ENCODE measurements around the gene GLIS2.
"Not testable (repeated sequence)": the region's sequence is repeated elsewhere in the genome, so short reads cannot be mapped to it uniquely, and the experiment has no call there.

GLIS2 gene

DNA sequence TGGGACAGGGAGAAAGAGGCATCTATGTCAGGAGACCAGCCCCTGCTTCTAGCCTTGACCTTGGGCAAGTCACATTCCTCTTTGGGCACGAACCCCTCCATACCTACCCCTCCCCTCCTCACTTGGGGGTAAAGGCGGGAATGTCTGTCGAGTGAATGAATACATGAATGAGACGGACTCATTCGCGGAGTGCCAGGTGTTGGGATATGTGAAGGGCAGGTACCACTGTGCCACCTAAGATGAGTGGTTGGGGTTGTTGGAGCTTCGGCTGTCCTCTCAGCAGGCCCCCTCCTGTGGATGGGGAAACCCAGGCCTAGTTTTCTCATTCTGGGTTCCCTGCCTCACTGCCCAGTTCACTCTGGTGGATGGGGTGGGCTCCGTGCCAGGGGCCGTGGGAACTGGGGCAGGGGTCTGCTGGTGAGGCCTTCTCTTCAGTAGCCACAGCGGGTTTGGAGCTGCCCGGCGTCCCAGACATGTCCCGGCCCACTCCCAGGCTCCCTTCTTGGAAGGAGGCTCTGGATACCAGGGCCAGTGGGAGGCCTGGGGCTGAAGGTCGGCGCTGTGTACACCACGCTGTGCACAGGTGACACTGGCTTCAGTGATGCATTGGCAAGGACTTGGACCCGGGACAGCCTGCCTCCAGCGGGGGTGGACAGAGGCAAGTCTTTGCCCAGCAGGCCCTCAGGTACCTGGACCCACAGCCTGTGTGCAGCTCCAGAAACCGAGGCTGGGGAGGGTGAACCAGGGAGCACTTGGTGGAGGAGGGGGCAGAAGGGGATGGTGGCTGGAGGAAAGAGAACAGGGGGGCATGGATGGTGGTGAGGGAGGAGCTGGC is 5.6 kb downstream of the GLIS2 start:
- DNase-seq, result no peak

DNA sequence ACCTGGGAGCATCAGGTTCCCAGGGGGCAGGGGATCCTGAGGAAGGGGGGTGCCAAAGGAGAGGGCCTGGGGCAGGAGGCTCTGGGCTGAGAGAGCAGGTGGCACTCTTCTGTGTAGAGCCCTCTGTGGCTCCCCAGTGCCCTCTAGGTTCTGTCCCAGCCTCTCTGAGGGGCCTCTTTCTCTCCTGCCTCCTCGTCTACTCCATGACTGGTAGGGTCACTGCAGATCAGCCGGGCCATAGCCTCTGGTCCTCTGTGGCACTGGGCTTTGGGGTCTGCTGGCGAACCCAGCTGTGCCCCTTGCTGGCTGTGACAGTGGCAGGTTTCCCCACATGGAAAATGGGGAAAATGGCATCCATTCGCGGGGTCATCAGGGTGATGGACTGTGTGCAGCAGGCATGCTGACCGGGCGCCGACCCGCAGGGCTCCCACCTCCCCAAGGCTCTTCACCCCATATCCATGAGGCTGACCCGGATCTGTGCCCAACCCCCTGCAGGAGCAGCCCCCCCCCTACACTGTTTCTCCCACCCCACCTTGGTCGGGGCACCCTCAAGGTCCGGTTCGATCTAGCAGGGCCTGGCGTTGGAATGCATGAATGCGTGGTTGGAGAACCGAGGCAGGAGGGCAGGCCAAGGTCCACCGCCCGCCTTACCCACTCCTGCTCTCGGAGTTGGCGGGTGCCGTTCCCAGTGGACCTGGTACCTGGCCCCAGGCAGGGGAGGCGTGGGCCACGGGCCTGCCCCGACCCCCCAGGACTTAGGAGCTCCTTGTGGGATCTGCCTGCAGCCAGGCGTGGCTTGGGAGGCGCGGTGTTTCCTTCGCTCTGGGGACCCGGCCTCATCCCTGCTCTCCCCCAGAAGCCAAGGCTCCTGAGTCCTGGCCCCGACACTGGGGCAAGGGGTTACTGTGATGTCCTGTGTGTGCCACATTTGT is 6.5 kb downstream of the GLIS2 start:
- DNase-seq, result no peak

DNA sequence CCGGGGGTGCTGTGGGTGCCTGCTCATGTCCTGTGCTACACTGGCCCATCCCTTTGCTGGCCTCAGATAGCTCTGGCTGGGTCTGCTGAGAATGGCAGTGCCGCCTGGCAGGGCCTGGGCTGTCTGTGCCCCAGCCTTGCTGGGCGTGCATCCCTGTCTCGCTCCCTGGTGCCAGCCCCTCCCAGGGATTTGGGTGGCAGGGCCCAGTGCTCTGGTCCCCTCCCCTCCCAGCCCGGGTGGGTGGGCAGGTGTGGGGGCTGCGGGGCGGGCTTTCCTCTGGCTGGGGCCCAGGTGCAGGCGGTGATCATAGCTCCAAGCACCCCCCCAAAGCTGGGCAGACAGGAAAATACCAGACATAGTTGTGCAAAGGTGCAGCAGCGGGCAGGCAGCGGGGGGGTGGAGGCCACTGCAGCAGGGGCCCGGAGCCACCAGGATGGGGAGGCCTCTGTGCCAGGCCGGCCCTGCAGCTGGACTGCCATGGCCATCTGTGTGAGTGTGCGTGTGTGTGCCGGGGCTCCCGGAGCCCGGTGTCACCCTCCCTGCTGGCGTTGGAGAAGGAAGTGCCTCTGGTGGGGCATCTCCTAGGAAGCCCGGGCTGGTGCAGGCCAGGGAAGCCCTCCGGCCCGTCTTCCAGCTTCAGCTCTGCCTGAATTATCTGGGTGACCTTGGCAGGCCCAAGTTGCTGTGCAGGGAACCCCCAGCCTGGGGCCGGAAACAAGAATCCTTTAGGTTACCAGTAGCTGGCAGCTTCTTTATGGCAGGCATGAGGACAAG is 7.4 kb downstream of the GLIS2 start:
- no peak for DNase-seq

DNA sequence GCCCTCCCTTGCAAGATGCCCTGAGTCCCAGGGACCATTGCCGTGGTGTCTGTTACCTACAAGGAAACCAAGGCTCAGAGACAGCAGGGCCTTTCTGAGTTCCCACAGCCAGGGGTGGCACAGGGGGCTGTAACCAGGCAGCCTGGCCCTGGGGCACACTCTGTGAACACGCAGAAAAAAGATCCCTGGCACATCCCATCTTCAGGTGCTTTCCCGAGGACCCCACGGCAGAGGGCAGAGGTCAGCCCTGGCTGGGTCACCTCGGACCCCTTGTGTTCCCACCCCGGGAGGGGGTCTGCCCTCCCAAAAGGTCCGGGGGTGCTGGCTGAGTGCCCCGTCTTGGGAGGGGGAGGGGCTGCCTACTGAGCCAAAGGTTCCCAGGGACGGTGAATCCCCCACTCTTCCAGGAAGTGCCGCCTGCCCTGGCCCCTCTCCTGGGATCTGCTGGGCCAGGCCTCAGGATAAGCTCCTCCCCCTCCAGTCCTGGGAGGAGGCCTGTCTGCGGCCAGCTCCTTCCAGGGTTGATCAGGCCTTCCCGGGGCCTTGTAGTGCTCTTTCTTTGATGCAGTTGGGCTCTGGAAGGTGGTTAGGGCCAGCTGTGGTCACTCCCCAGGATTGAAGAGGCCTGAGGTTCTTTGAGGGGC is 8.1 kb downstream of the GLIS2 start:
- DNase-seq, result no peak

DNA sequence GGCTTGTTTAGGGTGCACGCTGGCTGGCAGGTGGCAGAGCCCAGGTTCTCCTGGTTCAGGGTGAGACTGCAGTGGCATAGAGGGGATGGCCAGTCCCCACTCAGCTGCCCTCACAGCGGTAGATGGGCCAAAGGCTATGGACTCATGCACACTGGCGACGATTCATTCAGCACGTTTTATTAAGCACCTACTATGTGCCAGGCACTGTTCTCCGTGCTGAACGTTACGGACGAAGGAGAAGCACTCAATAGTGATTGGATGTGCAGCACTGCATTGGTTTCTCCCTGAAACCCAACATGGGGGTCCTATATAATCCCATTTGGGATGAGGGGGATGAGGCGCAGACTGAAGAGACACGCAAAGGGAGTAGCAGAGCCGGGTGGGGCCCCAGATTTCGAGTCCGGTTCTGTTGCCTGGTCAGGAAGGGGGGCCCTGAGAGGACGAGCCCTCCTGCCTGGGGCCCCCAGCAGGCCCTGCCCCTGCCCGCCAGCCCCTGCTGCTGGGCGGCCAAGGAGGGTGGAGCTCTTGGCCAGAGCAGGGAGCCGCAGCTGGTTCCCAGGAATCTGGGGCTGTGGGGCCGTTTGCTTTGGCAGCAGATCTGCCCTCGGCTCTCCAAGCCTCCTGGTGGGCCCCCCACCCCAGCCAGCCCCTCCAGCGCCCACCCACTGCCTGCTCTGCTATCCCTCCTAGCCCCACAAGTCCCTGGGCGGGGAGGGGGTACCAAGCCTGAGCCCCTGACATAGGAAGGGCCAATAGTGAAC is 8.8 kb downstream of the GLIS2 start:
- DNase-seq, result no peak

DNA sequence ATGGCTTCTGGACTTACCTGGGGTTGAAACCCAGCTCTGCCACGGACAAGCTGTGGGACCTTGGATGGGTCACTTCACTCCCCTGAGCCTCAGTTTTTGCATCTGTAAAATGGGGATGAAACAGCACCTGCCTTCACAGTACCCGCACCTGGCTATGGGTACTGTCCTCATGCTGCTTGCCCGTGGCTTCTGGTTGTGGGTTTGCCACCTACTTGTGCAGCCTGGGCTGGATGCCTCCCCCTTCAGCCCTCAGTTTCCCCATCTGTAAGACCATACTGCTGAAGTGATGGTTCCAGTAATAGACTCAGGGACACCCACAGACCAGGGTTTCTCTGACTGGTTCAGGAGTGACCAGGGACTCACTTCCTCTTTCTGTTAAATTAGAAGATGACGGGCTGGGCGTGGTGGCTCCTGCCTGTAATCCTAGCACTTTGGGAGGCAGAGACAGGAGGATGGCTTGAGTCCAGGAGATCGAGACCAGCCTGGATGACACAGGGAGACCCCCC is 9.4 kb downstream of the GLIS2 start:
- DNase-seq, result no peak

DNA sequence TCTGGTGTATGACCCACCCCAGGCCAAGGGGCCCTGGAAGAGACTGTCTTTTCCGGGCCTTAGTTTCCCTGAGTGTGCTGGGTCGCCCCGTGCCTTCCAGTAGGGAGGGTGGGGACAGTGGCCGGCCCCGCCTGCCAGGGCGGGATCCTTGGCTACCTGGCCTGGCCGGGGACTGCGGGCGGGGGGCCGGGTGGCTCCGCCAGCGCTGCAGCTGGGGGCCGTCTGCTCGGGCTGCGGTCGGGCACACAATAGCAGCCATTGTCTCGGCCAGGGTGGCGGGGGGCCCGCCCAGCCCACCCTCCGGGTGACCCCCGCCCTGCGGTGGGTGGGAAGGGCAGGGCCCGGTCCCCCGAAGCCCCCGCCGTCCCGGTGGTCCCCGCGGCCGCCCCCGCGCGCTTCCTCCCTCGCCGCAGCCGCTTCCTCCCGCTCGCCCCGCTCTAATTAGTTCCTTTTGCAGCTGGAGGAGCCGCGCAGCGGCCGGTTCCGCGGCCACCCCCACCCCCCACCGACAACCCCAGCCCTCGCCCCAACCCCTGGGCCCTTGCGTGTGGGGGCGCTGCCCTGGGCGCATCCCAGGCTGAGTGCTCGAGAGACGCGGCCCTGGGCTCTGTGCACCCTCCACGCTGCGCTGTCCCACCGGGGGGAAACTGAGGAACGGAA is 11.6 kb downstream of the GLIS2 start:
- no peak for DNase-seq

DNA sequence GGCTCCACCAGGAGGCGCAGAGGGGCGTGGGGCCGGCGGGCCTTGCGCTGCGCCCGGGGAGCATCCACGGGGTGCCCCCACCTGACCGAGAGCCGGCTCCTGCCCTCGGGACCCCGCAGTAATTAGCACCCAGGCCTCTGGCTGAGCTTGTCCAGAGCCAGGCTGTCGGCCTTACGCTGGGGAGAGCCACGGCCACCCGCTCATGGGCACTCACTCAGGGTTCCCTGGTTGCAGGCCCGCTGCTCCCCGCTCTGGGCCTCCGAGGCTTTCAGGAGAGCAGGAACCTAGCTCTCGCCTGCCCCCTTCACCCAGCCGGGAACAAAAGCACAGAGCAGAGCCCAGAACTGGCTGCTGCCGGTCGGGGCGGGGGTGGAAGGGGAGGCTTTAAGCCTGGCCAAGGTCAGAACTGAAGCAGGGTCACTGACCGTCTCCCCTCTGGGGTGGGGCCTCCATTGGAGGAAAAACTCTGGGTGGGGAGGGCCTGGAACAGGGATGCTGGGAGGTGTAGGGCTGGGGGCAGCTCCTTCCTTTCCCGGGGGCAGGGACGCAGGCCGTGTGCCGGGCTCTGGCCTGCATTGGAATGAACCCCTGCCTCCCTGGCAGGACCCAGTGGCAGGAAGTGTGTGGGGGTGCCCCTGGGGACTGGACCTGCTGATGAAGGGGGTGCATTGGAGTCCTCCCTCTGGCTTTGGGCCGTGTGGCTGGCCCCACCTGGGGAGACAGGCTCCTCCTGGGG is 12.3 kb downstream of the GLIS2 start:
- no peak for DNase-seq

DNA sequence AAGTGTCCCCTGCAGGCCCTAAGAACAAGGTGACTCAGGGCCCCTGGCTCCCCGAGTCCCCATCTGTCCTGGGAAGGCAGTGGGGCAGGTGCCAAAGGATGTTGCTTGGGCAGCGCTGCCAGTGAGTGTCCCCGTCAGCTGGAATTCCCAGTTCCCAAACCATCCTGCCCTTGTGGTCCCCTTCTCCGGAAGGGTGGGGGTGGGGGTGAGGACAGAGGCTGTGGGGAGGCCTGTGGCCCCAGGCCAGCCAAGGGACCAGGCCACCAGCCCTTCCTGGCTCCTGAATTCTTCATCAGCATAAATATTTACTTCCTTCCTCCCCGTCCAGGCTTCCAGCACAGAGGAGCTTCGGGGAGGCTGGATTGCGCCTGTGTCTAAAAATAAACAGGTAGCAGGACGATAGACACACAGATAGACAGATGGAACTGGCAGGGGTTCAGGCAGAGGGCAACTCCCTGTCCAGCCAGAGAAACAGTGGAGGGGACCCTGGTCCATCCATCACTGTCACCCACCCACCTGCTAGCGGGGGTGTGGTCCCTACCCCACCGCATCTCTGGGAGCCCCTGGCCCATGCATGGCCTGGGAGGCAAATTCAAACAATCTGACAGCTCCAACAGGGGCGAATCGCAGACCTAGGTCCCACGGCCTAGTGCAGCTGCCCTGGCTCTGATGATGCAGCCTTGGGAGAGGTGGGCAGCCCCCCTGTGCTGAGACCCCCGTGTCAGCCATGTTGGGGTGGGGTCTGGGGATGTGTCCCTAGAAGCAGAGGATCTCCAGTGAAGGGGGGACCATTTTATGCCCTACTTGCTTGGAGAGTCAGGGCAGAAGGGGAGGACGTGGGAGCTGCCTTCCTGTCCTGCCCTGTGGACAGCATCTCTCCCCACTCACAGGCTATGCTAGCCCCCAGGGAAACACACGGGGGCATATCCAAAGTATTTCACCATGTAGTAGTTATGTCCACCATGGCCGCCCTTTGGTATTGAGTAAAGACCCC is 13.2 kb downstream of the GLIS2 start:
- DNase-seq, result no peak

DNA sequence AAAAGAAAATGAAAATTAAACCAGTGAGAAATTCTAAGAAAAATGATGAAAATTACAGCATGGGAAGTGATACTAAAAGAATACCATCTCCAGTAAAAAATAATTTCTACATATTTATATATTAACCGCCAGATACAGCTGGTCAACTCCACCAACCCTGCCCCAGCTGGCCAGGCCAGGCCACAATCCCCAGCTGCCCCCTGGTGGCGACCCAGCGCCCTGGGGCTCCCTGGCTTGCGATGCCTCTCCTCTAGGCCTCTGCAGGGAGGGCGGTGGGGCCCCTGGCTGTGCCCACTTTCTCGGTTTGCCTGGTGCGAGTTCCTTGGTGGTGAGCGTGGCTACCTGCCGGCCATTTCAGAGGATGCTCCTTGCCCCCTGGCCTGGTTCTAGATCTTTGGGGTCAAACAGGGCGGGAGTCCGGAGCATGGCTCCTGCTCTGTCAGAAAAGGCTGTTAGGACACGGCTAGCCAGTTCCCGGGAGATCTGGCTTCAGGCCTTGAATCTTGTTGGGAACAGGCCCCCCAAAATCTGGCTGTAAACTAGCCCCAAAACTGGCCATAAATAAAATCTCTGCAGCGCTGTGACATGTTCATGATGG is 14.5 kb downstream of the GLIS2 start:
- peak; percentile 12 for DNase-seq

DNA sequence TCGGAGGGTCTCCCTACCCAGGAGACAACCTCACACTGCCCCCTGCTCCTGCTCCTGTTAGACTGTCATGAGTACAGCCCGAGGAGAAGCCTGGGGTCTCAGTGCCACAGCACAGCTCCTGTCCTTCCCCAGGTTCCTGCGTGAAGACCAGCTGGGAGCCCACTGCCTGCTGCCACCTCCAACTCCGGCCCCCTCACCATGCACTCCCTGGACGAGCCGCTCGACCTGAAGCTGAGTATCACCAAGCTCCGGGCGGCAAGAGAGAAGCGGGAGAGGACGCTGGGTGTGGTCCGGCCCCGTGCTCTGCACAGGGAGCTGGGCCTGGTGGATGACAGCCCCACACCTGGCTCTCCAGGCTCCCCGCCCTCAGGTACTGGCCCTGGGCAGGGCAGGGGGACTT is 16.2 kb downstream of the GLIS2 start:
- no peak for DNase-seq

DNA sequence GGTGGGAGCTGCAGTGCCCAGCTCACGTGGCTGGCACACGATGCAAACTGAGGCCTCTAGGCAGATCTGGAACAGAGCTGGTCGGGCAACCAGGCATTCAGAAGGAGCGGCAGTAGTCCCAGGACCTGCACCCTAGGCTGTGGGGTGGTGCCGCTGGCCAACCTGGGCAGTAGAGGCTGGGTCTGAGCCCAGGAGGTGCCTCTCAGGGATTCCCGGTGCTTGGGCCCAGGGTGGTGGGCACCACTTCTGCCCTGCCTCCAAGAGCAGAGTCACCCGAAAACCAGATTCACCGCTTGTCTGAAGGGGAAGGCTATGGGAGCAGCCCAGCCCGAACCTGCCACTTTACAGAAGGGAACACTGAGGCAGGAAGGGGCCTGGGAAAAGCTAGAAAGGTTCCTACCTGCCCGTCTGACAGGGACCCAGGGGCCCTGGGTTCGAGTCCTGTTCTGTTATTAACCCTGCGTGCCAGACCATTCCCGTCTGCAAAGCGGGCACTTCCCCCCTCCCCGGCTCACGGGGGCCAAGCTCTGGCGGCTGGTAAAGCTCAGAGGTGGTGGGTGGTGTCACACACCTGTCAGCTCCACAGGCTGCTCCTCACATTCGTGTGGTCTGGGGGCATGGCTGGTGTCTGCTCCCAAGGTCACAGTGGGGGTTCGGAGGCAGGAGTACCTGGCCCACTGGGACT is 16.9 kb downstream of the GLIS2 start:
- no peak for DNase-seq

DNA sequence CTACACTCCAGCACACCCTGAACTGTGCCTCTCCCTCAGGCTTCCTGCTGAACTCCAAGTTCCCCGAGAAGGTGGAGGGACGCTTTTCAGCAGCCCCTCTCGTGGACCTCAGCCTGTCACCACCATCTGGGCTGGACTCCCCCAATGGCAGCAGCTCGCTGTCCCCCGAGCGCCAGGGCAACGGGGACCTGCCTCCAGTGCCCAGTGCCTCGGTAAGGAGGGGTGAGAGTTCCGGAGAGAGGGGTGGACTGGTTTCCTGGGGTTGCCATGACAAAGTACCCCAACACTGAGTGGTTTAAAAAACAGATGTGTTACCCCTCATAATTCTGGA is 17.4 kb downstream of the GLIS2 start:
- no peak for DNase-seq

DNA sequence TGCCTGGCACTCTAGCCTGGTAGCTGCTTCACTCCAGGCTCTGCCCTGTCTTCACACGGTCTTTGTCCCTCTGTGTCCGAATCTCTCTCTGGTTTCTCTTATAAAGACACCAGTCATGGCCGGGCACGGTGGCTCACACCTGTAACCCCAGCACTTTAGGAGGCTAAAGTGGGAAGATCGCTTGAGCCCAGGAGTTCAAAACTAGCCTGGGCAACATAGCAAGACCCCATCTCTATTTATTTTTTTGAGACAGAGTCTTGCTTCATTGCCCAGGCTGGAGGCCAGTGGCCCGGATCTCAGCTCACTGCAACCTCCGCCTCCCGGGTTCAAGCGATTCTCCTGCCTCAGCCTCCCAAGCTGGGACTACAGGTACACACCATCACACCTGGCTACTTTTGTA is 17.8 kb downstream of the GLIS2 start:
- not testable (repeated sequence) for DNase-seq

DNA sequence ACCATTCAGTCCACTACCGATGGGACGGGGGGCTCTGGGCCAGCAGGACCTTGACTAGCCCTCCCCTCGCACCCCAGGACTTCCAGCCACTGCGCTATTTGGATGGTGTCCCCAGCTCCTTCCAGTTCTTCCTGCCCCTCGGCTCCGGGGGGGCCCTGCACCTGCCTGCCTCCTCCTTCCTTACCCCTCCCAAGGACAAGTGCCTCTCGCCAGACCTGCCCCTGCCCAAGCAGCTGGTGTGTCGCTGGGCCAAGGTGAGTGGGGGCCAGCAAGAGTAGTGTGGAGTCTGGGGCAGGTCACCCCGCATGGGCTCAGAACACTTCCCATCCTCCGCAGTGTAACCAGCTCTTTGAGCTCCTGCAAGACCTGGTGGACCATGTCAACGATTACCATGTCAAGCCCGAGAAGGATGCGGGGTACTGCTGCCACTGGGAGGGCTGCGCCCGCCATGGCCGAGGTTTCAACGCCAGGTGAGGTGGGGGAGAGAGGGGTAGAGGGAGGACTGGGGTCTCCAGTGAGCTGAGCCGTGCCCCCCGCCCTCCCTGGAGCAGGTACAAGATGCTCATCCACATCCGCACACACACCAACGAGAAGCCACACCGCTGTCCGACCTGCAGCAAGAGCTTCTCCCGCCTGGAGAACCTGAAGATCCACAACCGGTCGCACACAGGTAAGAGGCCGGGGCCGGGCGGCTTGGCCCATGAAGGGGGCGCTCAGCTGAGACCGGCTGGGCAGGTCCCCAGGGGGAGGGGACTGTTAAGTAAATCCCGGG is 19.0 kb downstream of the GLIS2 start:
- no peak for DNase-seq

DNA sequence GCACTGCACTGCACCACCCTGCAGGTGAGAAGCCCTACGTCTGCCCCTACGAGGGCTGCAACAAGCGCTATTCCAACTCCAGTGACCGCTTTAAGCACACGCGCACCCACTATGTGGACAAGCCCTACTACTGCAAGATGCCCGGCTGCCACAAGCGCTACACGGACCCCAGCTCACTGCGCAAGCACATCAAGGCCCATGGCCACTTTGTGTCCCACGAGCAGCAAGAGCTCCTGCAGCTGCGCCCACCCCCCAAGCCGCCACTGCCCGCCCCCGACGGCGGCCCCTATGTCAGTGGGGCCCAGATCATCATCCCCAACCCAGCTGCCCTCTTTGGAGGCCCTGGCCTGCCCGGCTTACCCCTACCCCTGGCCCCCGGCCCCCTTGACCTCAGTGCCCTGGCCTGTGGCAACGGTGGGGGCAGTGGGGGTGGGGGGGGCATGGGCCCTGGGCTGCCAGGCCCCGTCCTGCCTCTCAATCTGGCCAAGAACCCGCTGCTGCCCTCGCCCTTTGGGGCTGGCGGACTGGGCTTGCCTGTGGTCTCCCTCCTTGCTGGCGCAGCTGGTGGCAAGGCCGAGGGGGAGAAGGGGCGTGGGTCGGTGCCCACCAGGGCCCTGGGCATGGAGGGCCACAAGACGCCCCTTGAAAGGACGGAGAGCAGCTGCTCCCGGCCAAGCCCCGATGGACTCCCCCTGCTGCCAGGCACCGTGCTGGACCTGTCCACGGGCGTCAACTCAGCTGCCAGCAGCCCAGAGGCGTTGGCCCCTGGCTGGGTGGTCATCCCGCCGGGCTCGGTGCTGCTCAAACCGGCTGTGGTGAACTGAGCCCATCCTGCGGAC is 21.1 kb downstream of the GLIS2 start:
- DNase-seq, result no peak

Data from NCI-H1694 treated with DMSO at 0.1 percent for 48 hours (cell line).